IMR-90 (cell line): ENCODE measurements around the gene SNED1. TPM values are rescaled to one million over a fixed set of nuclear protein-coding genes. Genes with fewer than 3 reads are reported as not detected.

Experiments used
- ATAC-seq: fragments of 200-7000 bp; cut with Tn5 transposase; 2 replicates; pipeline ENCODE4 v1.9.1; 2020; ENCODE audit warnings: low read depth, mild to moderate bottlenecking, moderate library complexity
- BruUV-seq: library from RNA; stranded (reverse); fragments of 400-500 nt; replicated peaks from 2 replicates; lab custom pipeline; 2021; lab: Mats Ljungman, UMichigan
- CTCF ChIA-PET: fragments of 300-600 bp; formaldehyde crosslinking; extraction: SDS; loops from one replicate; lab custom pipeline; 2021; ENCODE audit warnings: antibody characterized with exemption; lab: Yijun Ruan, JAX
- POLR2A ChIA-PET: fragments of 300-600 bp; sonication (Branson Sonifier 250); formaldehyde crosslinking; loops from one replicate; lab custom pipeline; 2022; ENCODE audit warnings: antibody characterized with exemption; ENCODE audit not compliant: unreplicated experiment; lab: Charles Lee
- DNase-seq: peaks from one replicate; pipeline ENCODE4 v3.0.0; 2013
- H2AFZ ChIP-seq: replicated peaks from 2 replicates; pipeline ENCODE3; 2013; ENCODE audit warnings: low read length, mild to moderate bottlenecking; ENCODE audit not compliant: poor library complexity
- H2AK5ac ChIP-seq: 2 replicates; pipeline ENCODE4 v1.6.1; 2013; ENCODE audit warnings: low read depth, low read length, inconsistent platforms
- H2AK9ac ChIP-seq: replicated peaks from 2 replicates; pipeline ENCODE3; 2013; ENCODE audit warnings: mild to moderate bottlenecking, low read depth, low read length, moderate library complexity; ENCODE audit not compliant: poor library complexity
- H2BK120ac ChIP-seq: 2 replicates; pipeline ENCODE4 v1.6.1; 2013; ENCODE audit warnings: low read depth, low read length, inconsistent platforms
- H2BK15ac ChIP-seq: 3 replicates; pipeline ENCODE4 v1.6.1; 2013; ENCODE audit warnings: low read depth, low read length, inconsistent platforms
- H2BK20ac ChIP-seq: 2 replicates; pipeline ENCODE4 v1.6.1; 2013; ENCODE audit warnings: low read depth, mild to moderate bottlenecking, inconsistent platforms, low read length, moderate library complexity
- H2BK5ac ChIP-seq: 2 replicates; pipeline ENCODE4 v1.6.1; 2013; ENCODE audit warnings: mild to moderate bottlenecking, low read depth, low read length, inconsistent platforms; ENCODE audit not compliant: poor library complexity, severe bottlenecking
- H3K14ac ChIP-seq: replicated peaks from 2 replicates; pipeline ENCODE4 v1.6.1; 2013; ENCODE audit warnings: low read depth, low read length, inconsistent platforms
- H3K18ac ChIP-seq: 2 replicates; pipeline ENCODE4 v1.6.1; 2013; ENCODE audit warnings: low read depth, low read length, control low read depth
- H3K23ac ChIP-seq: 2 replicates; pipeline ENCODE4 v1.6.1; 2013; ENCODE audit warnings: low read depth, low read length, inconsistent platforms
- H3K27ac ChIP-seq: 2 replicates; pipeline ENCODE4 v1.5.1; 2013; ENCODE audit warnings: mild to moderate bottlenecking, control low read depth, low read length; ENCODE audit not compliant: insufficient read depth
- H3K27me3 ChIP-seq: 2 replicates; pipeline ENCODE4 v1.6.1; 2013; ENCODE audit warnings: low read length; ENCODE audit not compliant: control insufficient read depth, insufficient read depth
- H3K36me3 ChIP-seq: 2 replicates; pipeline ENCODE4 v1.6.1; 2013; ENCODE audit warnings: low read length, mixed read lengths; ENCODE audit not compliant: control insufficient read depth, insufficient read depth
- H3K4ac ChIP-seq: 2 replicates; pipeline ENCODE4 v1.6.1; 2013; ENCODE audit warnings: low read depth, low read length, inconsistent platforms
- H3K4me1 ChIP-seq: 2 replicates; pipeline ENCODE4 v1.6.1; 2013; ENCODE audit warnings: low read length, mixed read lengths; ENCODE audit not compliant: control insufficient read depth, insufficient read depth
- H3K4me2 ChIP-seq: 2 replicates; pipeline ENCODE4 v1.6.1; 2013; ENCODE audit warnings: low read depth, mild to moderate bottlenecking, control low read depth, low read length, moderate library complexity
- H3K4me3 ChIP-seq: 2 replicates; pipeline ENCODE4 v1.5.1; 2013; ENCODE audit warnings: low read depth, mild to moderate bottlenecking, control low read depth, low read length, moderate library complexity; ENCODE audit not compliant: insufficient read depth
- H3K56ac ChIP-seq: 2 replicates; pipeline ENCODE4 v1.6.1; 2013; ENCODE audit warnings: low read length, inconsistent platforms; ENCODE audit not compliant: insufficient read depth; ENCODE audit errors: extremely low read depth
- H3K79me1 ChIP-seq, 2 experiments: 2 replicates each; pipeline ENCODE4 v1.6.1; 2013; ENCODE audit warnings: low read length in 2 of 2, inconsistent platforms in 1 of 2, low read depth in 1 of 2
- H3K9ac ChIP-seq: 2 replicates; pipeline ENCODE4 v1.6.1; 2013; ENCODE audit warnings: low read depth, low read length, control low read depth
- H3K9me1 ChIP-seq: 2 replicates; pipeline ENCODE4 v1.6.1; 2013; ENCODE audit warnings: low read length, inconsistent platforms; ENCODE audit not compliant: insufficient read depth
- H3K9me3 ChIP-seq: 2 replicates; pipeline ENCODE4 v1.6.1; 2013; ENCODE audit warnings: low read length; ENCODE audit not compliant: control insufficient read depth, insufficient read depth
- H4K20me1 ChIP-seq: 2 replicates; pipeline ENCODE4 v1.6.1; 2013; ENCODE audit warnings: low read length, inconsistent platforms; ENCODE audit not compliant: insufficient read depth
- H4K5ac ChIP-seq: 2 replicates; pipeline ENCODE4 v1.6.1; 2013; ENCODE audit warnings: mild to moderate bottlenecking, low read depth, low read length, control low read depth
- H4K8ac ChIP-seq, 2 experiments: 2 replicates each; pipeline ENCODE4 v1.6.1; 2013; ENCODE audit warnings: low read depth in 2 of 2, low read length in 2 of 2, control low read depth in 1 of 2, inconsistent platforms in 1 of 2
- H4K91ac ChIP-seq: 2 replicates; pipeline ENCODE4 v1.6.1; 2013; ENCODE audit warnings: low read depth, low read length, inconsistent platforms; ENCODE audit not compliant: insufficient read depth
- CEBPB ChIP-seq: IDR thresholded peaks from 2 replicates; pipeline ENCODE4 v1.6.1; 2012; ENCODE audit warnings: low read depth, low read length, improper control_type of control experiment
- CTCF ChIP-seq: conservative IDR thresholded peaks from 2 replicates; pipeline ENCODE4 v1.5.1; 2012; ENCODE audit warnings: mild to moderate bottlenecking, low read depth, low read length, improper control_type of control experiment
- FOS ChIP-seq: fragments of 150-350 bp; IDR thresholded peaks from 2 replicates; pipeline ENCODE4 v1.6.1; 2016; ENCODE audit warnings: low read depth, low read length
- MAFK ChIP-seq: IDR thresholded peaks from 2 replicates; pipeline ENCODE4 v1.6.1; 2012; ENCODE audit warnings: low read depth, low read length, improper control_type of control experiment
- MAZ ChIP-seq: IDR thresholded peaks from 2 replicates; pipeline ENCODE4 v1.6.1; 2012; ENCODE audit warnings: low read depth, mild to moderate bottlenecking, low read length, improper control_type of control experiment, moderate library complexity, borderline replicate concordance
- POLR2A ChIP-seq: IDR thresholded peaks from 2 replicates; pipeline ENCODE4 v1.6.1; 2012; ENCODE audit warnings: mild to moderate bottlenecking, low read depth, low read length
- RAD21 ChIP-seq: IDR thresholded peaks from 2 replicates; pipeline ENCODE4 v1.6.1; 2012; ENCODE audit warnings: low read length, improper control_type of control experiment
- RCOR1 ChIP-seq: IDR thresholded peaks from 2 replicates; pipeline ENCODE4 v1.6.1; 2012; ENCODE audit warnings: mild to moderate bottlenecking, low read length, improper control_type of control experiment; ENCODE audit not compliant: insufficient replicate concordance
- RFX5 ChIP-seq: IDR thresholded peaks from 2 replicates; pipeline ENCODE4 v1.8.0; 2012; ENCODE audit warnings: low read depth, mild to moderate bottlenecking, low read length, moderate library complexity
- USF2 ChIP-seq: fragments of 150-350 bp; IDR thresholded peaks from 2 replicates; pipeline ENCODE4 v1.6.1; 2017; ENCODE audit warnings: mild to moderate bottlenecking, antibody characterized with exemption, low read length, low read depth
- WGBS, 2 experiments: methylation state at CpG; one replicate each; pipeline versions ENCODE4 v1.1.5 to v1.1.7; 2013; ENCODE audit warnings: missing lambda C conversion rate in 2 of 2; ENCODE audit not compliant: insufficient read length in 1 of 2; ENCODE audit errors: extremely low coverage in 2 of 2; 5-methylcytosine and 5-hydroxymethylcytosine counted together
- dilution Hi-C: fragments of 300-500 bp; cut with HindIII; formaldehyde crosslinking; loops from one replicate; pipeline ENCODE4 v1.14.3; 2018; ENCODE audit warnings: low sequenced_read_pairs; ENCODE audit not compliant: unreplicated experiment
- in situ Hi-C: fragments of 300-500 bp; cut with MboI; formaldehyde crosslinking; loops from 3 replicates; pipeline ENCODE4 v1.14.3; 2019; ENCODE audit warnings: low sequenced_read_pairs, inconsistent platforms, mixed read lengths
- intact Hi-C: fragments of 100-400 bp; cut with micrococcal nuclease; formaldehyde crosslinking; loops from 2 replicates; pipeline ENCODE4 v1.10.0; 2022
- polyA plus RNA-seq, 3 experiments: library from polyadenylated mRNA; depleted of rRNA; stranded (reverse); fragments of >200 nt; gene quantifications; 2 replicates each; pipeline ENCODE4 v1.2.3, GENCODE V29; 2012; ENCODE audit warnings: low replicate concordance in 1 of 3
- total RNA-seq: library from RNA; depleted of rRNA; stranded (reverse); fragments of >200 nt; gene quantifications from 2 replicates; pipeline ENCODE4 v1.2.3, GENCODE V29; 2012

The SNED1 gene
- total and polyA plus RNA-seq, 2 of the 4 experiments (the other 2 are of a cell fraction) = 1.1 to 3.4 TPM

- ChIA-PET CTCF (no interaction called here), POLR2A (no interaction called here)
- no peaks in the 10 kb centered on the region for H3K27me3 ChIP-seq
- no TSS peak for BruUV-seq
- H3K9ac ChIP-seq = no peak overlapping the region
- H2BK5ac ChIP-seq = no peak overlapping the region
- no peak overlapping the region for H3K27ac ChIP-seq
- no peak for DNase-seq
- no peaks in the 10 kb centered on the region for H4K20me1 ChIP-seq
- TF ChIP-seq RCOR1 = no peak
- TF ChIP-seq CEBPB = no peak
- TF ChIP-seq FOS = no peak
- TF ChIP-seq MAZ = no peak
- no peak for TF ChIP-seq RAD21
- TF ChIP-seq USF2 = no peak
- TF ChIP-seq RFX5 = no peak
- TF ChIP-seq CTCF = no peak
- TF ChIP-seq MAFK = no peak
- TF ChIP-seq POLR2A = no peak
- no peak overlapping the region for H3K18ac ChIP-seq
- no peak overlapping the region for H2AK5ac ChIP-seq
- no peak for ATAC-seq
- H3K4me3 ChIP-seq = no peak overlapping the region
- no peak overlapping the region for H3K4ac ChIP-seq
- intact Hi-C loops = no loop called here
- in situ Hi-C loops = no loop called here
- 77% methylated on average over 5 of the region's 9 CpGs; no CpG with 5 or more reads in 1 of the 2 experiments for WGBS, 2 experiments
- H2AFZ ChIP-seq = no peak overlapping the region
- H4K5ac ChIP-seq = no peak overlapping the region
- no peaks in the 10 kb centered on the region for H3K79me1 ChIP-seq
- no peaks in the 10 kb centered on the region for H3K4me1 ChIP-seq
- H3K36me3 ChIP-seq = peaks cover 14% of the 10 kb centered on the region
- no peak overlapping the region for H2BK15ac ChIP-seq
- no peak overlapping the region for H3K56ac ChIP-seq
- dilution Hi-C loops = no loop called here
- no peaks in the 10 kb centered on the region for H3K9me3 ChIP-seq
- no peak overlapping the region for H4K8ac ChIP-seq
- H2AK9ac ChIP-seq = no peak overlapping the region
- no peak overlapping the region for H2BK20ac ChIP-seq
- H3K14ac ChIP-seq = no peak overlapping the region
- no peak overlapping the region for H3K4me2 ChIP-seq
- H4K91ac ChIP-seq = no peak overlapping the region
- H3K9me1 ChIP-seq = no peaks in the 10 kb centered on the region
- H2BK120ac ChIP-seq = no peak overlapping the region
- no peak overlapping the region for H3K23ac ChIP-seq
These were observed 39.1 kb downstream of the SNED1 start for GRCh38 chr2:241037498-241037897.
